HCT116 (cell line): ENCODE measurements around the gene LILRB1. TPM values are rescaled to one million over a fixed set of nuclear protein-coding genes. Genes with fewer than 3 reads are reported as not detected.
"Not testable (repeated sequence)": the region's sequence is repeated elsewhere in the genome, so short reads cannot be mapped to it uniquely, and the experiment has no call there.

Experiments used
- ATAC-seq: fragments of 200-7000 bp; cut with Tn5 transposase; 2 replicates; pipeline ENCODE4 v1.9.1; 2020; ENCODE audit warnings: mild to moderate bottlenecking, moderate library complexity
- BruUV-seq: library from RNA; stranded (reverse); fragments of 400-500 nt; replicated peaks from 2 replicates; lab custom pipeline; 2021; lab: Mats Ljungman, UMichigan
- CTCF ChIA-PET: fragments of 300-600 bp; sonication (Branson Sonifier 250); formaldehyde crosslinking; loops from one replicate; lab custom pipeline; 2021; ENCODE audit warnings: antibody characterized with exemption; lab: Charles Lee
- POLR2A ChIA-PET: fragments of 300-600, 350-600 bp; sonication (Branson Sonifier 250); formaldehyde crosslinking; loops from one replicate; lab custom pipeline; 2021; ENCODE audit warnings: antibody characterized with exemption; lab: Charles Lee
- RAD21 ChIA-PET, 2 experiments: fragments of 300-600 bp; sonication (Branson Sonifier 250); formaldehyde crosslinking; loops; one replicate each; lab custom pipeline; 2023; ENCODE audit warnings: low total read pairs in 2 of 2; ENCODE audit not compliant: uncharacterized antibody in 2 of 2, unreplicated experiment in 2 of 2, low non-redundant PET in 1 of 2; lab: Charles Lee
- DNase-seq: peaks from one replicate; pipeline ENCODE4 v3.0.0-alpha.2; 2010; ENCODE audit warnings: low read depth, low spot score
- H2AFZ ChIP-seq: fragments of 200-600 bp; shearing (Covaris generic), sonication (generic); 2 replicates; pipeline ENCODE4 v1.6.1; 2017; ENCODE audit warnings: low read depth, mixed run types, mixed read lengths, antibody characterized with exemption, low read length; ENCODE audit not compliant: poor library complexity, severe bottlenecking
- H3K27ac ChIP-seq: 2 replicates; pipeline ENCODE4 v1.5.1; 2012; ENCODE audit warnings: low read depth, low read length
- H3K27me3 ChIP-seq: fragments of 200-600 bp; sonication (generic); 2 replicates; pipeline ENCODE4 v1.6.1; 2016; ENCODE audit warnings: mixed run types, low read length, mixed read lengths; ENCODE audit not compliant: insufficient read depth
- H3K36me3 ChIP-seq, 2 experiments: fragments of 200-500 bp in 1 of 2; fragments of 200-600 bp in 1 of 2; sonication (Bioruptor generic) in 1 of 2; sonication (generic) in 1 of 2; 2 replicates each; pipeline versions ENCODE4 v1.5.1 to v1.6.1; 2014 to 2016; ENCODE audit warnings: low read length in 2 of 2, inconsistent platforms in 1 of 2, mixed read lengths in 1 of 2, mixed run types in 1 of 2; ENCODE audit not compliant: insufficient read depth in 2 of 2, control insufficient read depth in 1 of 2
- H3K4me1 ChIP-seq, 2 experiments: fragments of 200-600 bp in 1 of 2; sonication (generic) in 1 of 2; 2 replicates each; pipeline versions ENCODE4 v1.5.1 to v1.6.1; 2012 to 2017; ENCODE audit warnings: low read length in 2 of 2, inconsistent platforms in 1 of 2, mild to moderate bottlenecking in 1 of 2, mixed read lengths in 1 of 2, mixed run types in 1 of 2, moderate library complexity in 1 of 2; ENCODE audit not compliant: insufficient read depth in 2 of 2, control insufficient read depth in 1 of 2
- H3K4me2 ChIP-seq: fragments of 200-600 bp; sonication (generic); 2 replicates; pipeline ENCODE4 v1.6.1; 2017; ENCODE audit warnings: mixed run types, low read length, mixed read lengths
- H3K4me3 ChIP-seq, 2 experiments: fragments of 200-600 bp in 1 of 2; sonication (generic) in 1 of 2; replicated peaks in 1 of 2; 2 replicates each; pipeline ENCODE4 v1.5.1; 2011 to 2016; ENCODE audit warnings: low read length in 2 of 2, control low read depth in 1 of 2, low read depth in 1 of 2, mild to moderate bottlenecking in 1 of 2, mixed read lengths in 1 of 2, mixed run types in 1 of 2
- H3K79me2 ChIP-seq: fragments of 200-600 bp; sonication (generic); 2 replicates; pipeline ENCODE4 v1.6.1; 2017; ENCODE audit warnings: mild to moderate bottlenecking, mixed run types, low read length, moderate library complexity, mixed read lengths; ENCODE audit not compliant: insufficient read depth
- H3K9ac ChIP-seq: fragments of 200-600 bp; sonication (generic); 2 replicates; pipeline ENCODE4 v1.6.1; 2016; ENCODE audit warnings: low read length, mixed read lengths
- H3K9me2 ChIP-seq: fragments of 200-600 bp; sonication (generic), shearing (Covaris generic); 2 replicates; pipeline ENCODE4 v1.6.1; 2017; ENCODE audit warnings: mixed run types, mild to moderate bottlenecking, moderate library complexity; ENCODE audit not compliant: insufficient read depth
- H3K9me3 ChIP-seq, 2 experiments: fragments of 200-500 bp in 1 of 2; fragments of 200-600 bp in 1 of 2; sonication (Bioruptor generic) in 1 of 2; sonication (generic) in 1 of 2; 2 replicates each; pipeline ENCODE4 v1.6.1; 2014 to 2017; ENCODE audit warnings: low read length in 2 of 2, mixed read lengths in 2 of 2, inconsistent platforms in 1 of 2, low read depth in 1 of 2, mild to moderate bottlenecking in 1 of 2, mixed run types in 1 of 2, moderate library complexity in 1 of 2; ENCODE audit not compliant: control insufficient read depth in 1 of 2, insufficient read depth in 1 of 2
- H4K20me1 ChIP-seq: fragments of 200-600 bp; sonication (generic), shearing (Covaris generic); 2 replicates; pipeline ENCODE4 v1.6.1; 2017; ENCODE audit warnings: mixed run types, mild to moderate bottlenecking, moderate library complexity; ENCODE audit not compliant: insufficient read depth
- EZH2 ChIP-seq: fragments of 200-600 bp; sonication (generic); IDR thresholded peaks from 2 replicates; pipeline ENCODE4 v1.6.1; 2017; ENCODE audit warnings: antibody characterized with exemption, mixed run types
- MAX ChIP-seq: IDR thresholded peaks from 2 replicates; pipeline ENCODE4 v1.6.1; 2012
- POLR2A ChIP-seq: IDR thresholded peaks from 2 replicates; pipeline ENCODE4 v1.7.0; 2011; ENCODE audit warnings: borderline replicate concordance; ENCODE audit not compliant: insufficient read depth, insufficient read length; ENCODE audit errors: extremely low read depth
- POLR2AphosphoS5 ChIP-seq: IDR thresholded peaks from 2 replicates; pipeline ENCODE4 v1.6.1; 2011; ENCODE audit warnings: mild to moderate bottlenecking, low read depth, low read length, moderate library complexity
- RAD21 ChIP-seq: IDR thresholded peaks from 2 replicates; pipeline ENCODE4 v1.6.1; 2012; ENCODE audit warnings: low read depth, mild to moderate bottlenecking
- TCF7L2 ChIP-seq: IDR thresholded peaks from 2 replicates; pipeline ENCODE4 v1.7.0; 2011; ENCODE audit warnings: borderline replicate concordance, inconsistent platforms; ENCODE audit not compliant: insufficient read depth, insufficient read length; ENCODE audit errors: extremely low read depth
- ZBTB33 ChIP-seq: IDR thresholded peaks from 2 replicates; pipeline ENCODE4 v1.6.1; 2011; ENCODE audit warnings: mild to moderate bottlenecking, low read length, moderate library complexity; ENCODE audit not compliant: insufficient replicate concordance; ENCODE audit errors: extremely low read depth
- intact Hi-C: fragments of 100-400 bp; cut with micrococcal nuclease; formaldehyde crosslinking; loops from 2 replicates; pipeline ENCODE4 v1.10.0; 2022
- total RNA-seq: library from RNA; stranded (reverse); gene quantifications from one replicate; pipeline ENCODE4 v1.2.1, GENCODE V29; 2021; ENCODE audit not compliant: unreplicated experiment

Gene LILRB1
- total RNA-seq, 1 experiment from 2014 or later = not detected

GRCh38 chr19:54586397-54586796 is 43.9 kb upstream of the LILRB1 start (continued):
- TF ChIP-seq POLR2AphosphoS5 = no peak

GRCh38 chr19:54587026-54587425 is 43.3 kb upstream of the LILRB1 start:
- CTCF ChIA-PET = no interaction called here
- BruUV-seq = no TSS peak
- Histone ChIP-seq H3K4me1 (no peaks in the 10 kb centered on the region), H3K9me2 (no peaks in the 10 kb centered on the region), H3K36me3 (no peaks in the 10 kb centered on the region), H4K20me1 (no peaks in the 10 kb centered on the region), H3K9me3 (no peaks in the 10 kb centered on the region), H3K4me3 (no peak overlapping the region), H3K27me3 (peaks cover 64% of the 10 kb centered on the region), H3K9ac (no peak overlapping the region), H3K27ac (no peak overlapping the region), H3K79me2 (no peaks in the 10 kb centered on the region), H2AFZ (no peak overlapping the region), H3K4me2 (no peak overlapping the region)
- POLR2A ChIA-PET = no interaction called here
- intact Hi-C loops = no loop called here
- no peak for ATAC-seq
- TF ChIP-seq ZBTB33 (no peak), MAX (no peak), EZH2 (no peak), POLR2A (no peak), RAD21 (no peak), TCF7L2 (no peak)
- DNase-seq = no peak
- RAD21 ChIA-PET = no interaction called here

- H3K27ac ChIP-seq, H3K4me1 ChIP-seq, H4K20me1 ChIP-seq, H3K79me2 ChIP-seq, H2AFZ ChIP-seq, POLR2A ChIA-PET, H3K36me3 ChIP-seq, H3K9me3 ChIP-seq, BruUV-seq, H3K4me2 ChIP-seq, DNase-seq, H3K9ac ChIP-seq, ATAC-seq, CTCF ChIA-PET, RAD21 ChIA-PET, intact Hi-C loops, H3K4me3 ChIP-seq, H3K9me2 ChIP-seq: not testable (repeated sequence)
- peaks cover 76% of the 10 kb centered on the region for H3K27me3 ChIP-seq
Observed at GRCh38 chr19:54593445-54593844, 36.8 kb upstream of the LILRB1 start, which contains the start of gene LILRA1. TSS of gene LILRA1 (plus strand) at chr19:54593632. CDS start at chr19:54594245, 613 bp downstream.

- H3K4me2 ChIP-seq, H3K79me2 ChIP-seq, H3K4me1 ChIP-seq, BruUV-seq, intact Hi-C loops, H3K9me2 ChIP-seq, ATAC-seq, POLR2A ChIA-PET, H4K20me1 ChIP-seq, H2AFZ ChIP-seq, H3K36me3 ChIP-seq, DNase-seq, RAD21 ChIA-PET, CTCF ChIA-PET, H3K27ac ChIP-seq, H3K4me3 ChIP-seq, H3K9me3 ChIP-seq, H3K9ac ChIP-seq: not testable (repeated sequence)
- H3K27me3 ChIP-seq = peaks cover 73% of the 10 kb centered on the region
Observed at GRCh38 chr19:54593931-54594626, 36.2 kb upstream of the LILRB1 start.
